ENCODE results near the gene SPAAR.

Gene SPAAR

GRCh38 chr9:35937227-35937626 lies 27.9 kb downstream of the SPAAR start:
- ChIA-PET CTCF (interaction anchor here (1.4 to 3.2 kb wide), 2 partner anchors 8 to 18 kb away, joined by 4 to 17 read pairs; no protein-coding TSS in a partner anchor), POLR2A (no interaction called here)
- TF ChIP-seq, protein P1, sequence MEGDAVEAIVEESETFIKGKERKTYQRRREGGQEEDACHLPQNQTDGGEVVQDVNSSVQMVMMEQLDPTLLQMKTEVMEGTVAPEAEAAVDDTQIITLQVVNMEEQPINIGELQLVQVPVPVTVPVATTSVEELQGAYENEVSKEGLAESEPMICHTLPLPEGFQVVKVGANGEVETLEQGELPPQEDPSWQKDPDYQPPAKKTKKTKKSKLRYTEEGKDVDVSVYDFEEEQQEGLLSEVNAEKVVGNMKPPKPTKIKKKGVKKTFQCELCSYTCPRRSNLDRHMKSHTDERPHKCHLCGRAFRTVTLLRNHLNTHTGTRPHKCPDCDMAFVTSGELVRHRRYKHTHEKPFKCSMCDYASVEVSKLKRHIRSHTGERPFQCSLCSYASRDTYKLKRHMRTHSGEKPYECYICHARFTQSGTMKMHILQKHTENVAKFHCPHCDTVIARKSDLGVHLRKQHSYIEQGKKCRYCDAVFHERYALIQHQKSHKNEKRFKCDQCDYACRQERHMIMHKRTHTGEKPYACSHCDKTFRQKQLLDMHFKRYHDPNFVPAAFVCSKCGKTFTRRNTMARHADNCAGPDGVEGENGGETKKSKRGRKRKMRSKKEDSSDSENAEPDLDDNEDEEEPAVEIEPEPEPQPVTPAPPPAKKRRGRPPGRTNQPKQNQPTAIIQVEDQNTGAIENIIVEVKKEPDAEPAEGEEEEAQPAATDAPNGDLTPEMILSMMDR (IDR thresholded peaks at IDR 0.05; ENCODE audit: control extremely low read depth, extremely low read depth, low read depth, missing control alignments), result no peak
- no peak for DNase-seq (ENCODE audit: extremely low spot score)

DNA sequence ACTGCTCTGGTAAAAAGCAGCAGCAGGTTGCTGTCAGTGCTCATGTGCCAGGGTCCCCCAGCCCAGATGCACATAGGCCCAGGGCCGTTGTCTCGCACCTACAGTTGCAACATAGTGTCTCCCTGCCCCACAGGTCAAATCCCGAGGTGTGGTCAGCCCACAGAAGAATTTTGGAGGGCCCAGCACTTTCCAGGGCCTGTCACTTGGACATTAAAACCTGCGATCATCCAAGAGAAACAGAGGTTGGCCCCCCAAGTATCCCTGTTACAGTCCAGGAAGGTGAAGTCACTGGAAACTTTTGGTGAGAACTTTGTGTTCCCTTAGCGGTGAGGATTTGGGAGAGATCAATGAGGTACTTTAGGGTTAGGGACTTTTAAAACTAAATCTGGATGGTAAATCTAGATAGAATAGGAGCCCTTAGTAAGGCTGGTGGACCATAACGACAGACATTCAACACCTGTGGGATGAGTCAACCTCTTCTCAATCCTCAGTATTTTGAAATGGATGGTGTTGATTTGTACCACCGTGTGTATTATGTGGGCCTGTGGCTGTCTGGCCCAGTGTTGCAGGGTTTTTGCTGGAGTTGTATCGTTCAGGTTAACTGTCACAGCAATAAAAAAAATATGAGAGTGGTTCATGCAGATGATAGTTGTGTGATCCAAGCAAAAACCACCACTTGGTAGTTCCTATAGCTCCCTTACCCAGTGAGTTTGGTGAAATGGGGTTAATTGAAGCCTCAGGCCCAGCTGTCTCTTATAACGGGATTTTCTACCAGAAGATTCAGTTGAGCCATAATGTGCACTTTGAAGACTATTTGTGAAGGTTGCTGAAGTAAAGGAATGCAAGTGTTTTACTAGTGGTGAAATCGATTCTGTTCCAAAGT lies 29.4 kb downstream of the SPAAR start:
- DNase-seq (ENCODE audit: extremely low spot score), result no peak
- CTCF ChIA-PET, result interaction anchor here (1.0 to 1.3 kb wide), 2 partner anchors 16 to 20 kb away, joined by 3 read pairs; no protein-coding TSS in a partner anchor
- POLR2A ChIA-PET, result no interaction called here
- TF ChIP-seq, protein P1 (IDR thresholded peaks at IDR 0.05; ENCODE audit: control extremely low read depth, extremely low read depth, low read depth, missing control alignments), result no peak

GRCh38 chr9:35939679-35940250 lies 30.5 kb downstream of the SPAAR start:
- TF ChIP-seq, protein P1 (IDR thresholded peaks at IDR 0.05; ENCODE audit: control extremely low read depth, extremely low read depth, low read depth, missing control alignments), result no peak
- ChIA-PET POLR2A (no interaction called here), CTCF (interaction anchor here (1.0 to 2.5 kb wide), 5 partner anchors 15 to 84 kb away, joined by 3 to 13 read pairs (median 9); no protein-coding TSS in a partner anchor)
- no peak for DNase-seq (ENCODE audit: extremely low spot score)

DNA sequence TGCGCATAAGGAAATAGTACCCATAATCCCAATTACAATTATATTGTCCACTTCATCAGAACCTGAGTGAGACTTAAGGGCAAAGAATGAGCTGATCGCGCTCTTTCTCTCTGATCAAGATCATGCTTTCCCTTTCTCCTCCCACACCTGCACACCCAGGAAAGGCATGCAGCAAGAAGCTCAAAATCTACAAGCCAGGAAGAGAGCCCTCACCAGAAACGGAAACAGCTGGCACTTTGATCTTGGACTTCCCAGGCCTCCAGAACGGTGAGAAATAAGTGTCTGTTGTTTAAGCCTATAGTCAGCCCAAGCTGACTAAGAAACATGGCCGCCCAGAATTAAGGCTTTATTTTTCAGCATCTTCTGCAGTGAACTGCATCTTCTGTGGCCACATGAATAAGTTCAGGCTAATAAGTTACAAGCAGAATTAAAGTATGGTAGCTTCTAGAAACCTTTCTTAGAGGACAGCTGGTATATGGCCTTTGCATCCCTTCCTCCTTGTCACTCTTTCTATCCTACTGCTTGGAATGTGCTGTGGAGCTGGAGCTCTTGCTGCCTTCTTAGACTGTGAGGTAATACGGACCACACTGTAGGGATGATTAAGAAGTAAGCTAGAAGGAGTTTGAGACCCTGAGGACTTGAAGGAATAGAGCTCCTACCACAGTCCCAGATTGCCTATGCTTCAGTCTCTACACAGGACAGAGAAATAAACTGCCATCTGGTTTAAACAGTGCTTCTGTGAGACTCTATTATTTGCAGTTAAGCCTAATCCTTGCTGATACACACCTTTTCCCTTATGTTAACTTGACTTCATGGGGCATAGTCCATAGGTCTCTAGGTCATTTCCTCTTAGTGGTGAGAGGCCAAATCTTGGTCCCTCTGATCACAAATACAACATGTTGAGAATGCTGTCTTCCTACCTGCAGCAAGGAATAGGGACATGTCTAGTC lies 31.4 kb downstream of the SPAAR start:
- TF ChIP-seq, protein P1 (IDR thresholded peaks at IDR 0.05; ENCODE audit: control extremely low read depth, extremely low read depth, low read depth, missing control alignments), result no peak
- ChIA-PET CTCF (interaction anchor here (0.8 to 2.5 kb wide), 8 partner anchors 9 to 83 kb away, joined by 3 to 13 read pairs (median 4); no protein-coding TSS in a partner anchor), POLR2A (no interaction called here)
- DNase-seq (ENCODE audit: extremely low spot score), result no peak

GRCh38 chr9:35942286-35942685 lies 33.0 kb downstream of the SPAAR start:
- DNase-seq (ENCODE audit: extremely low spot score), result no peak
- ChIA-PET CTCF (interaction anchor here (1.0 to 3.0 kb wide), 4 partner anchors 11 to 39 kb away, joined by 4 to 11 read pairs (median 8); no protein-coding TSS in a partner anchor), POLR2A (no interaction called here)
- TF ChIP-seq, protein P1 (IDR thresholded peaks at IDR 0.05; ENCODE audit: control extremely low read depth, extremely low read depth, low read depth, missing control alignments), result no peak

GRCh38 chr9:35944173-35944572 lies 34.9 kb downstream of the SPAAR start:
- CTCF ChIA-PET, result interaction anchor here (0.7 to 4.2 kb wide), 11 partner anchors 8 to 246 kb away, joined by 3 to 33 read pairs (median 8); partner anchors contain the start of genes CLTA and OR2S2
- TF ChIP-seq, protein P1 (IDR thresholded peaks at IDR 0.05; ENCODE audit: control extremely low read depth, extremely low read depth, low read depth, missing control alignments), result no peak

More at GRCh38 chr9:35944173-35944572, 34.9 kb downstream of the SPAAR start:
- DNase-seq (ENCODE audit: extremely low spot score), result no peak
- POLR2A ChIA-PET, result no interaction called here

All from GM10248 (cell line).